Heart left ventricle (tissue), 16 donors: ENCODE data around the gene PLAU. TPM values are rescaled to one million over a fixed set of nuclear protein-coding genes. Genes with fewer than 3 reads are reported as not detected.

ENCODE experiments used
- ATAC-seq, 4 donors: fragments of 200-7000 bp; cut with Tn5 transposase; one replicate each; pipeline ENCODE4 v1.9.1; 2020 to 2022; ENCODE audit warnings: moderate library complexity in 4 of 4, mild to moderate bottlenecking in 3 of 4, moderate number of reproducible peaks in 1 of 4
- DNase-seq, 5 donors: peaks; one replicate each; pipeline ENCODE4 v3.0.0-alpha.2; 2020
- H3K27ac ChIP-seq, 12 donors: fragments of 200-600 bp; sonication (generic) in 4 of 12; one replicate each; pipeline versions ENCODE4 v1.5.0 to v1.8.0; 2016 to 2022; ENCODE audit warnings: mild to moderate bottlenecking in 2 of 12
- H3K27me3 ChIP-seq, 9 donors: fragments of 200-600 bp; sonication (generic) in 2 of 9; one replicate each; pipeline versions ENCODE4 v1.5.1 to v1.8.0; 2016 to 2022; ENCODE audit warnings: mild to moderate bottlenecking in 3 of 9
- H3K36me3 ChIP-seq, 9 donors: fragments of 200-600 bp; sonication (generic) in 2 of 9; one replicate each; pipeline versions ENCODE4 v1.5.0 to v1.8.0; 2018 to 2022; ENCODE audit warnings: mild to moderate bottlenecking in 2 of 9
- H3K4me1 ChIP-seq, 12 donors: fragments of 200-600 bp; sonication (generic) in 4 of 12; one replicate each; pipeline versions ENCODE4 v1.5.0 to v1.8.0; 2016 to 2022; ENCODE audit warnings: mild to moderate bottlenecking in 3 of 12
- H3K4me3 ChIP-seq, 12 donors: fragments of 200-600 bp; sonication (generic) in 4 of 12; one replicate each; pipeline versions ENCODE4 v1.5.0 to v1.8.0; 2017 to 2022; ENCODE audit warnings: mild to moderate bottlenecking in 9 of 12, moderate library complexity in 4 of 12
- H3K9me3 ChIP-seq, 12 donors: fragments of 200-600 bp; sonication (generic) in 4 of 12; one replicate each; pipeline versions ENCODE4 v1.5.0 to v1.8.0; 2016 to 2022; ENCODE audit warnings: mild to moderate bottlenecking in 1 of 12
- CTCF ChIP-seq, 12 donors: fragments of 200-600 bp; sonication (generic) in 4 of 12; IDR thresholded peaks; one replicate each; pipeline versions ENCODE4 v1.5.0 to v1.8.0; 2018 to 2022; ENCODE audit warnings: antibody characterized with exemption in 12 of 12, mild to moderate bottlenecking in 5 of 12
- POLR2A ChIP-seq, 2 donors: fragments of 450-650 bp; IDR thresholded peaks; one replicate each; pipeline ENCODE4 v1.6.1; 2017; ENCODE audit warnings: antibody characterized with exemption in 2 of 2, mild to moderate bottlenecking in 2 of 2, moderate library complexity in 2 of 2
- whole genome bisulfite sequencing, 4 donors: extraction: QIAGEN DNeasy Blood & Tissue Kit in 2 of 4; methylation state at CpG; one replicate each; pipeline versions ENCODE4 v1.1.5 to v1.1.7; 2013 to 2018; 5-methylcytosine and 5-hydroxymethylcytosine counted together
- intact Hi-C, 10 donors: fragments of 100-400 bp; cut with DNase I; formaldehyde crosslinking; loops; one replicate each; pipeline versions ENCODE4 v1.11.1 to v1.14.2; 2022
- polyA plus RNA-seq, 2 donors: library from polyadenylated mRNA; stranded (reverse); fragments of 200-250 nt; gene quantifications; one replicate each; pipeline ENCODE4 v1.2.3, GENCODE V29; 2013
- total RNA-seq, 9 donors: library from RNA; depleted of rRNA in 2 of 9; stranded (reverse); fragments of >200 nt in 2 of 9; fragmentation: NEBNext Ultra II Directional in 3 of 9; extraction: Animal tissue kit (Norgen Biotek cat#: 25700) in 3 of 9; gene quantifications; one replicate each; pipeline versions ENCODE4 v1.1.0 to v1.2.4, GENCODE V29; 2016 to 2023
- donor health status: ischemic (EF 13 %, LVEDD 7.1; RV severe dilation, severe dysfunction).
- donor health status: healthy with polysubstance abuse.
- donor health status: DM: no; HTN: yes; CAD: no.
- donor health status: DM: no; HTN: no; CAD: no.
- donor health status: ischemic (EF 25% LVEDD 6.9; RV normal size, moderate dysfunction).
- donor health status: ischemic (EF 25% LVEDD 5.7; RV mildly dilated, moderate dysfunction).
- donor health status: healthy.
- donor health status: DM: yes; HTN: yes; CAD: no.
- donor health status: ischemic (EF 35%, LVEDD 5.7; RV mildly dilated, moderate dysfunction).
- donor health status: nonischemic (EF 11% LVEDD 7.7; RV severe dilation, severe dysfunction).
- donor health status: DM: yes; HTN: yes; CAD: no.
- donor health status: PGD.
- donor health status: ischemic (EF 29% LVEDD 5.4; RV normal size, mild dysfunction).
- donor health status: nonischemic (EF 23%, LVEDD 6.1; RV moderate dilation, normal function).

Gene PLAU
- total and polyA plus RNA-seq, 11 donors: 3.3 to 68.1 (median 10.3) TPM

DNA sequence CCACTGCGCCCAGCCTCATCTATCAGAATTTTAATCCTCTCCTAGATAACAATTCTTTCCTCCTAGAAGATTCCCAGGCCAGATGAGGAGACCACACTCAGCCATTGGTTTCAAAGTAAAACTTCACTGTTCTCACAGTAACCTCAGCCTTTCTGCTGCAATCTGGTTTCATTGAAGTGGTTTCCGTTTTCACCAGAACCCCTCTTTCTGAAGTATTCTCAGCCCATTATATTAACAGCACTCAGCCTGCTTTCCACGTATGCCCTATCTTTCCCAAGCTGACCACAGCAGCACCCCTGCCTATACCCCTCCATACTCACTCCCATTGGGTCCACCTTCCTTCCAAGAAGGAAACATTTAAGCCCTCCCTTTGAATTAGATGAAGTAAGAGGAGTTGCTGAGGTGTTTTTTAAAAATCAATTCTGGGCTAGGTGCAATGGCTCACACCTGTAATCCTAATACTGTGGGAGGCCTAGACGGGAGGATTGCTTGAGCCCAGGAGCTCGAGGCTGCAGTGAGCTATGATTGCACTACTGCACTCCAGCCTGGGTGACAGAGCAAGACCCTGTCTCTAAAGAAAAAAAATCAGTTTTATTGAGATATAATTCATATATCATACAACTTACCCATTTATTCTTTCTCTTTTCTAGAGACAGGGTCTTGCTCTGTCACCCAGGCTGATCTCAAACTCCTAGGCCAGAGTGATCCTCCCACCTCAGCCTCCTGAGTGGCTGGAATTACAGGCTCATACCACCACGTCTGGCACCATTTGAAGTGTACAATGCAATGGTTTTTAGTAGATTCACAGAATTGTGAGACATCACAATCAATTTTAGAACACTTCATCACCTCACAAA lies 11.3 kb downstream of the PLAU start:
- H3K4me3 ChIP-seq: no peak overlapping the region
- 92 to 96% (median 95%) methylated on average over 6 of the region's 6 CpGs for WGBS, 4 donors
- intact Hi-C loops: no loop called here
- DNase-seq (no peak), ATAC-seq (no peak)
- no peaks in the 10 kb centered on the region for H3K27me3 ChIP-seq
- H3K4me1 ChIP-seq: peaks cover 0 to 21% (median 7%) of the 10 kb centered on the region in 12 donors
- peaks cover 0 to 3% (median 0%) of the 10 kb centered on the region in 9 donors for H3K36me3 ChIP-seq
- TF ChIP-seq CTCF (IDR thresholded peaks at IDR 0.05): no peak
- H3K27ac ChIP-seq: no peak overlapping the region
- peaks cover 0 to 12% (median 0%) of the 10 kb centered on the region in 12 donors for H3K9me3 ChIP-seq

DNA sequence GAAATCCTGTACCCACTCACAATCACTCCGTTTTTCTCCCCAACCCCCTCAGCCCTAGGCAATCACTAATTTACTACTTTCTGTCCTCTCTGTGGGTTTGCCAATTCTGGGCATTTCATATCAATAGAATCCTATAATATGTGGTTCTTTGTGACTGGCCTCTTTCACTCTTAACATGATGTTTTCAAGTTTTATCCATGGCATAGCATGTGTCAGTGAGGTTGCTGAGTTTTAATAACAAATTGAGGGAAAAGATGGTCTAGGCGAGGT lies 11.9 kb downstream of the PLAU start:
- DNase-seq (no peak), ATAC-seq (no peak)
- Histone ChIP-seq H3K4me1 (peaks cover 0 to 16% (median 6%) of the 10 kb centered on the region in 12 donors), H3K9me3 (peaks cover 0 to 12% (median 0%) of the 10 kb centered on the region in 12 donors), H3K36me3 (no peaks in the 10 kb centered on the region), H3K27me3 (no peaks in the 10 kb centered on the region), H3K4me3 (no peak overlapping the region), H3K27ac (no peak overlapping the region)
- intact Hi-C loops: no loop called here
- TF ChIP-seq POLR2A (IDR thresholded peaks at IDR 0.05) (no peak), CTCF (IDR thresholded peaks at IDR 0.05) (no peak)
- 86 to 99% (median 91%) methylated on average over 2 of the region's 2 CpGs for WGBS, 4 donors

DNA sequence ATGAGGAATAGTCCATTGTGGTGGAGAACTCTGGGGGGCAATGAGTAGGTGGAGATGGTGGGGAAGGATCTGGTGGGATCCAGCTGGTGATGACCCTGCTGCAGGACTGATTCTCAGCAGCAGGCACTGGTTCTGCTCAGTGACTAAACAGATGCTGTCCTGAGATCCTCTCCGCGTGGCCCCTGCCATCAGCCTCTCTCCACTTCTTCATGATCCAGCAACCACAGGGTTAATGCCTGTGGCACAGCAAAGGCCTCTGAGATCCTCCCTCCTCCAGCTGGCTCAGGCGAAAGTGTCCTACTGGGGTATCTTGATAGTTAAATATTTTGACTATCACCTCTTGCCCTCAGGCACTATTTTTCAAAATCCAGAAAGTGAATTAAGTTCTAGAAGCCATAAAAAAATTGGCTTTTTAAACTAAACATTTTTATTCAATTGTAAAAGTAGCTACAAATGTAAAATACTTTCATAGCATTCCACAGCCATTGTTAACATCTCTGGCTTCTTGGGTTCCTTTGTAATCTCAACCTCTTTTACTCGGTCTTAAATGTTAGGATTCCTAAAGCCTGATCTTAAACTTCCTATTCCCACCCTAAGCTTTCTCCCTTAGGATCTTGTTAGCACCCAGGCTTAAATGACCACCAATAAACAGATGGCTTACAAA lies 13.1 kb downstream of the PLAU start:
- Histone ChIP-seq H3K9me3 (peaks cover 0 to 8% (median 0%) of the 10 kb centered on the region in 12 donors), H3K4me3 (no peak overlapping the region), H3K36me3 (no peaks in the 10 kb centered on the region), H3K27me3 (no peaks in the 10 kb centered on the region), H3K27ac (no peak overlapping the region), H3K4me1 (peaks cover 0 to 16% (median 6%) of the 10 kb centered on the region in 12 donors)
- DNase-seq (no peak), ATAC-seq (no peak)
- WGBS, 4 donors: 62 to 81% (median 76%) methylated on average over 4 of the region's 4 CpGs
- intact Hi-C loops: no loop called here
- TF ChIP-seq POLR2A (IDR thresholded peaks at IDR 0.05): no peak
- TF ChIP-seq CTCF (IDR thresholded peaks at IDR 0.05): no peak

GRCh38 chr10:73924935-73925334 lies 14.0 kb downstream of the PLAU start:
- ATAC-seq (no peak), DNase-seq (no peak)
- H3K9me3 ChIP-seq: no peaks in the 10 kb centered on the region
- 38 to 100% (median 94%) methylated on average over 1 of the region's 1 CpG for WGBS, 4 donors
- intact Hi-C loops: no loop called here
- no peak overlapping the region for H3K4me3 ChIP-seq
- H3K36me3 ChIP-seq: no peaks in the 10 kb centered on the region
- peaks cover 0 to 10% (median 3%) of the 10 kb centered on the region in 12 donors for H3K4me1 ChIP-seq
- H3K27ac ChIP-seq: no peak overlapping the region
- no peaks in the 10 kb centered on the region for H3K27me3 ChIP-seq
- TF ChIP-seq POLR2A (IDR thresholded peaks at IDR 0.05) (no peak), CTCF (IDR thresholded peaks at IDR 0.05) (no peak)
